HFFc6 (cell line): Measurements from ENCODE around the gene PDSS1. TPM values are rescaled to one million over a fixed set of nuclear protein-coding genes. Genes with fewer than 3 reads are reported as not detected.

Experiments
- DNase-seq: peaks from one replicate; pipeline ENCODE4 v3.0.0-alpha.2; 2018
- H3K27ac Mint-ChIP-seq: 2 replicates; pipeline ENCODE4 v1.8.0; 2020; ENCODE audit warnings: mild to moderate bottlenecking, mixed read lengths
- H3K27me3 Mint-ChIP-seq: 2 replicates; pipeline ENCODE4 v1.8.0; 2021; ENCODE audit warnings: mild to moderate bottlenecking, moderate library complexity, mixed read lengths; ENCODE audit not compliant: insufficient read depth
- H3K36me3 Mint-ChIP-seq: 2 replicates; pipeline ENCODE4 v1.8.0; 2021; ENCODE audit warnings: low read depth, mixed read lengths
- H3K4me1 Mint-ChIP-seq: 2 replicates; pipeline ENCODE4 v1.8.0; 2020; ENCODE audit warnings: low read depth, mixed read lengths
- H3K4me3 Mint-ChIP-seq: 2 replicates; pipeline ENCODE4 v1.8.0; 2020; ENCODE audit warnings: mild to moderate bottlenecking, moderate library complexity, mixed read lengths
- H3K9me3 Mint-ChIP-seq: 2 replicates; pipeline ENCODE4 v1.8.0; 2020; ENCODE audit warnings: mild to moderate bottlenecking, mixed read lengths
- CTCF ChIP-seq: fragments of 200-600 bp; sonication (generic); IDR thresholded peaks from 2 replicates; pipeline ENCODE4 v1.5.0; 2021; ENCODE audit warnings: antibody characterized with exemption, mild to moderate bottlenecking
- total RNA-seq, 6 experiments: library from RNA; stranded (reverse); fragmentation: NEBNext Ultra II Directional; extraction: Animal tissue kit (Norgen Biotek cat#: 25700); gene quantifications; 2 replicates in 1 of 6; 3 replicates in 5 of 6; pipeline ENCODE4 v1.2.3, GENCODE V29; 2021

The PDSS1 gene
- total RNA-seq, 6 experiments from 2014 or later, result 5.0 to 9.7 (median 7.5) TPM

GRCh38 chr10:26703096-26703495, 5.6 kb downstream of the PDSS1 start:
- no peak for DNase-seq
- Mint-ChIP-seq H3K9me3 (no peaks in the 10 kb centered on the region), H3K4me1 (peaks cover 33% of the 10 kb centered on the region), H3K36me3 (peaks cover 41% of the 10 kb centered on the region), H3K4me3 (no peak overlapping the region), H3K27me3 (no peaks in the 10 kb centered on the region), H3K27ac (no peak overlapping the region)
- no peak for TF ChIP-seq CTCF

GRCh38 chr10:26703974-26704373, 6.5 kb downstream of the PDSS1 start:
- Mint-ChIP-seq H3K4me1 (peaks cover 24% of the 10 kb centered on the region), H3K27me3 (no peaks in the 10 kb centered on the region), H3K9me3 (no peaks in the 10 kb centered on the region), H3K4me3 (no peak overlapping the region), H3K36me3 (peaks cover 41% of the 10 kb centered on the region), H3K27ac (no peak overlapping the region)
- no peak for TF ChIP-seq CTCF
- no peak for DNase-seq

GRCh38 chr10:26706206-26706605, 8.7 kb downstream of the PDSS1 start:
- no peaks in the 10 kb centered on the region for H3K27me3 Mint-ChIP-seq
- no peaks in the 10 kb centered on the region for H3K9me3 Mint-ChIP-seq
- H3K27ac Mint-ChIP-seq, result no peak overlapping the region; the same call in 1 of the 2 replicates
- H3K36me3 Mint-ChIP-seq, result peaks cover 33% of the 10 kb centered on the region
- TF ChIP-seq CTCF, result no peak
- no peak for DNase-seq
- peaks cover 14% of the 10 kb centered on the region for H3K4me1 Mint-ChIP-seq
- no peak overlapping the region for H3K4me3 Mint-ChIP-seq

GRCh38 chr10:26706936-26707335, 9.4 kb downstream of the PDSS1 start:
- H3K27ac Mint-ChIP-seq, result no peak overlapping the region
- H3K36me3 Mint-ChIP-seq, result peaks cover 29% of the 10 kb centered on the region
- TF ChIP-seq CTCF, result no peak
- no peaks in the 10 kb centered on the region for H3K9me3 Mint-ChIP-seq
- peaks cover 13% of the 10 kb centered on the region for H3K4me1 Mint-ChIP-seq
- no peaks in the 10 kb centered on the region for H3K27me3 Mint-ChIP-seq
- DNase-seq, result no peak
- H3K4me3 Mint-ChIP-seq, result no peak overlapping the region

- DNase-seq, result no peak
- no peak overlapping the region for H3K27ac Mint-ChIP-seq
- no peak for TF ChIP-seq CTCF
- peaks cover 18% of the 10 kb centered on the region for H3K36me3 Mint-ChIP-seq
- no peaks in the 10 kb centered on the region for H3K9me3 Mint-ChIP-seq
- H3K4me3 Mint-ChIP-seq, result no peak overlapping the region
- no peaks in the 10 kb centered on the region for H3K27me3 Mint-ChIP-seq
- H3K4me1 Mint-ChIP-seq, result no peaks in the 10 kb centered on the region
Measured at GRCh38 chr10:26711324-26711723, 13.8 kb downstream of the PDSS1 start.
